IMR-90 (cell line): ENCODE measurements around the gene C10orf67. TPM values are rescaled to one million over a fixed set of nuclear protein-coding genes. Genes with fewer than 3 reads are reported as not detected.
A peak's percentile ranks its signal among the peaks of the same experiment; 100 is the strongest.

Experiments
- ATAC-seq: fragments of 200-7000 bp; cut with Tn5 transposase; 2 replicates; pipeline ENCODE4 v1.9.1; 2020; ENCODE audit warnings: low read depth, mild to moderate bottlenecking, moderate library complexity
- BruUV-seq: library from RNA; stranded (reverse); fragments of 400-500 nt; replicated peaks from 2 replicates; lab custom pipeline; 2021; lab: Mats Ljungman, UMichigan
- CTCF ChIA-PET: fragments of 300-600 bp; formaldehyde crosslinking; extraction: SDS; loops from one replicate; lab custom pipeline; 2021; ENCODE audit warnings: antibody characterized with exemption; lab: Yijun Ruan, JAX
- POLR2A ChIA-PET: fragments of 300-600 bp; sonication (Branson Sonifier 250); formaldehyde crosslinking; loops from one replicate; lab custom pipeline; 2022; ENCODE audit warnings: antibody characterized with exemption; ENCODE audit not compliant: unreplicated experiment; lab: Charles Lee
- DNase-seq: peaks from one replicate; pipeline ENCODE4 v3.0.0; 2013
- H2AFZ ChIP-seq: replicated peaks from 2 replicates; pipeline ENCODE3; 2013; ENCODE audit warnings: low read length, mild to moderate bottlenecking; ENCODE audit not compliant: poor library complexity
- H2AK5ac ChIP-seq: 2 replicates; pipeline ENCODE4 v1.6.1; 2013; ENCODE audit warnings: low read depth, low read length, inconsistent platforms
- H2AK9ac ChIP-seq: replicated peaks from 2 replicates; pipeline ENCODE3; 2013; ENCODE audit warnings: mild to moderate bottlenecking, low read depth, low read length, moderate library complexity; ENCODE audit not compliant: poor library complexity
- H2BK120ac ChIP-seq: 2 replicates; pipeline ENCODE4 v1.6.1; 2013; ENCODE audit warnings: low read depth, low read length, inconsistent platforms
- H2BK15ac ChIP-seq: 3 replicates; pipeline ENCODE4 v1.6.1; 2013; ENCODE audit warnings: low read depth, low read length, inconsistent platforms
- H2BK20ac ChIP-seq: 2 replicates; pipeline ENCODE4 v1.6.1; 2013; ENCODE audit warnings: low read depth, mild to moderate bottlenecking, inconsistent platforms, low read length, moderate library complexity
- H2BK5ac ChIP-seq: 2 replicates; pipeline ENCODE4 v1.6.1; 2013; ENCODE audit warnings: mild to moderate bottlenecking, low read depth, low read length, inconsistent platforms; ENCODE audit not compliant: poor library complexity, severe bottlenecking
- H3K14ac ChIP-seq: replicated peaks from 2 replicates; pipeline ENCODE4 v1.6.1; 2013; ENCODE audit warnings: low read depth, low read length, inconsistent platforms
- H3K18ac ChIP-seq: 2 replicates; pipeline ENCODE4 v1.6.1; 2013; ENCODE audit warnings: low read depth, low read length, control low read depth
- H3K23ac ChIP-seq: 2 replicates; pipeline ENCODE4 v1.6.1; 2013; ENCODE audit warnings: low read depth, low read length, inconsistent platforms
- H3K27ac ChIP-seq: 2 replicates; pipeline ENCODE4 v1.5.1; 2013; ENCODE audit warnings: mild to moderate bottlenecking, control low read depth, low read length; ENCODE audit not compliant: insufficient read depth
- H3K27me3 ChIP-seq: 2 replicates; pipeline ENCODE4 v1.6.1; 2013; ENCODE audit warnings: low read length; ENCODE audit not compliant: control insufficient read depth, insufficient read depth
- H3K36me3 ChIP-seq: 2 replicates; pipeline ENCODE4 v1.6.1; 2013; ENCODE audit warnings: low read length, mixed read lengths; ENCODE audit not compliant: control insufficient read depth, insufficient read depth
- H3K4ac ChIP-seq: 2 replicates; pipeline ENCODE4 v1.6.1; 2013; ENCODE audit warnings: low read depth, low read length, inconsistent platforms
- H3K4me1 ChIP-seq: 2 replicates; pipeline ENCODE4 v1.6.1; 2013; ENCODE audit warnings: low read length, mixed read lengths; ENCODE audit not compliant: control insufficient read depth, insufficient read depth
- H3K4me2 ChIP-seq: 2 replicates; pipeline ENCODE4 v1.6.1; 2013; ENCODE audit warnings: low read depth, mild to moderate bottlenecking, control low read depth, low read length, moderate library complexity
- H3K4me3 ChIP-seq: 2 replicates; pipeline ENCODE4 v1.5.1; 2013; ENCODE audit warnings: low read depth, mild to moderate bottlenecking, control low read depth, low read length, moderate library complexity; ENCODE audit not compliant: insufficient read depth
- H3K56ac ChIP-seq: 2 replicates; pipeline ENCODE4 v1.6.1; 2013; ENCODE audit warnings: low read length, inconsistent platforms; ENCODE audit not compliant: insufficient read depth; ENCODE audit errors: extremely low read depth
- H3K79me1 ChIP-seq, 2 experiments: 2 replicates each; pipeline ENCODE4 v1.6.1; 2013; ENCODE audit warnings: low read length in 2 of 2, inconsistent platforms in 1 of 2, low read depth in 1 of 2
- H3K9ac ChIP-seq: 2 replicates; pipeline ENCODE4 v1.6.1; 2013; ENCODE audit warnings: low read depth, low read length, control low read depth
- H3K9me1 ChIP-seq: 2 replicates; pipeline ENCODE4 v1.6.1; 2013; ENCODE audit warnings: low read length, inconsistent platforms; ENCODE audit not compliant: insufficient read depth
- H3K9me3 ChIP-seq: 2 replicates; pipeline ENCODE4 v1.6.1; 2013; ENCODE audit warnings: low read length; ENCODE audit not compliant: control insufficient read depth, insufficient read depth
- H4K20me1 ChIP-seq: 2 replicates; pipeline ENCODE4 v1.6.1; 2013; ENCODE audit warnings: low read length, inconsistent platforms; ENCODE audit not compliant: insufficient read depth
- H4K5ac ChIP-seq: 2 replicates; pipeline ENCODE4 v1.6.1; 2013; ENCODE audit warnings: mild to moderate bottlenecking, low read depth, low read length, control low read depth
- H4K8ac ChIP-seq, 2 experiments: 2 replicates each; pipeline ENCODE4 v1.6.1; 2013; ENCODE audit warnings: low read depth in 2 of 2, low read length in 2 of 2, control low read depth in 1 of 2, inconsistent platforms in 1 of 2
- H4K91ac ChIP-seq: 2 replicates; pipeline ENCODE4 v1.6.1; 2013; ENCODE audit warnings: low read depth, low read length, inconsistent platforms; ENCODE audit not compliant: insufficient read depth
- BHLHE40 ChIP-seq: fragments of 150-350 bp; IDR thresholded peaks from 2 replicates; pipeline ENCODE4 v1.6.1; 2016; ENCODE audit warnings: mild to moderate bottlenecking, low read depth, low read length
- CEBPB ChIP-seq: IDR thresholded peaks from 2 replicates; pipeline ENCODE4 v1.6.1; 2012; ENCODE audit warnings: low read depth, low read length, improper control_type of control experiment
- CHD1 ChIP-seq: IDR thresholded peaks from 2 replicates; pipeline ENCODE4 v1.6.1; 2012; ENCODE audit warnings: low read depth, low read length, improper control_type of control experiment
- CTCF ChIP-seq: conservative IDR thresholded peaks from 2 replicates; pipeline ENCODE4 v1.5.1; 2012; ENCODE audit warnings: mild to moderate bottlenecking, low read depth, low read length, improper control_type of control experiment
- ELK1 ChIP-seq: fragments of 150-350 bp; IDR thresholded peaks from 2 replicates; pipeline ENCODE4 v1.6.1; 2016; ENCODE audit warnings: low read depth, mild to moderate bottlenecking, low read length, moderate library complexity, borderline replicate concordance
- FOS ChIP-seq: fragments of 150-350 bp; IDR thresholded peaks from 2 replicates; pipeline ENCODE4 v1.6.1; 2016; ENCODE audit warnings: low read depth, low read length
- MAFK ChIP-seq: IDR thresholded peaks from 2 replicates; pipeline ENCODE4 v1.6.1; 2012; ENCODE audit warnings: low read depth, low read length, improper control_type of control experiment
- MAZ ChIP-seq: IDR thresholded peaks from 2 replicates; pipeline ENCODE4 v1.6.1; 2012; ENCODE audit warnings: low read depth, mild to moderate bottlenecking, low read length, improper control_type of control experiment, moderate library complexity, borderline replicate concordance
- MXI1 ChIP-seq: IDR thresholded peaks from 2 replicates; pipeline ENCODE4 v1.6.1; 2012; ENCODE audit warnings: low read depth, mild to moderate bottlenecking, low read length, moderate library complexity, borderline replicate concordance
- NFE2L2 ChIP-seq: fragments of 150-350 bp; IDR thresholded peaks from 2 replicates; pipeline ENCODE4 v1.6.1; 2016; ENCODE audit warnings: low read depth, mild to moderate bottlenecking, low read length
- POLR2A ChIP-seq: IDR thresholded peaks from 2 replicates; pipeline ENCODE4 v1.6.1; 2012; ENCODE audit warnings: mild to moderate bottlenecking, low read depth, low read length
- RAD21 ChIP-seq: IDR thresholded peaks from 2 replicates; pipeline ENCODE4 v1.6.1; 2012; ENCODE audit warnings: low read length, improper control_type of control experiment
- RCOR1 ChIP-seq: IDR thresholded peaks from 2 replicates; pipeline ENCODE4 v1.6.1; 2012; ENCODE audit warnings: mild to moderate bottlenecking, low read length, improper control_type of control experiment; ENCODE audit not compliant: insufficient replicate concordance
- RFX5 ChIP-seq: IDR thresholded peaks from 2 replicates; pipeline ENCODE4 v1.8.0; 2012; ENCODE audit warnings: low read depth, mild to moderate bottlenecking, low read length, moderate library complexity
- SMC3 ChIP-seq: fragments of 150-350 bp; IDR thresholded peaks from 2 replicates; pipeline ENCODE4 v1.6.1; 2016; ENCODE audit warnings: low read depth, mild to moderate bottlenecking, antibody characterized with exemption, low read length, moderate library complexity
- USF2 ChIP-seq: fragments of 150-350 bp; IDR thresholded peaks from 2 replicates; pipeline ENCODE4 v1.6.1; 2017; ENCODE audit warnings: mild to moderate bottlenecking, antibody characterized with exemption, low read length, low read depth
- WGBS, 2 experiments: methylation state at CpG; one replicate each; pipeline versions ENCODE4 v1.1.5 to v1.1.7; 2013; ENCODE audit warnings: missing lambda C conversion rate in 2 of 2; ENCODE audit not compliant: insufficient read length in 1 of 2; ENCODE audit errors: extremely low coverage in 2 of 2; 5-methylcytosine and 5-hydroxymethylcytosine counted together
- dilution Hi-C: fragments of 300-500 bp; cut with HindIII; formaldehyde crosslinking; loops from one replicate; pipeline ENCODE4 v1.14.3; 2018; ENCODE audit warnings: low sequenced_read_pairs; ENCODE audit not compliant: unreplicated experiment
- in situ Hi-C: fragments of 300-500 bp; cut with MboI; formaldehyde crosslinking; loops from 3 replicates; pipeline ENCODE4 v1.14.3; 2019; ENCODE audit warnings: low sequenced_read_pairs, inconsistent platforms, mixed read lengths
- intact Hi-C: fragments of 100-400 bp; cut with micrococcal nuclease; formaldehyde crosslinking; loops from 2 replicates; pipeline ENCODE4 v1.10.0; 2022
- polyA plus RNA-seq, 3 experiments: library from polyadenylated mRNA; depleted of rRNA; stranded (reverse); fragments of >200 nt; gene quantifications; 2 replicates each; pipeline ENCODE4 v1.2.3, GENCODE V29; 2012; ENCODE audit warnings: low replicate concordance in 1 of 3
- total RNA-seq: library from RNA; depleted of rRNA; stranded (reverse); fragments of >200 nt; gene quantifications from 2 replicates; pipeline ENCODE4 v1.2.3, GENCODE V29; 2012

C10orf67 gene
- total and polyA plus RNA-seq, 2 of the 4 experiments (the other 2 are of a cell fraction): 0.15 to 0.18 TPM

- CTCF ChIA-PET: no interaction called here
Measured at GRCh38 chr10:23330948-23331347, 13.6 kb downstream of the C10orf67 start.

More at GRCh38 chr10:23330948-23331347, 13.6 kb downstream of the C10orf67 start:
- H3K14ac ChIP-seq: no peak overlapping the region
- H3K36me3 ChIP-seq: no peaks in the 10 kb centered on the region
- H2BK5ac ChIP-seq: no peak overlapping the region
- no peaks in the 10 kb centered on the region for H3K27me3 ChIP-seq
- in situ Hi-C loops (no loop called here), intact Hi-C loops (no loop called here), dilution Hi-C loops (no loop called here)
- 93% methylated on average over 3 of the region's 7 CpGs; no CpG with 5 or more reads in 1 of the 2 experiments for WGBS, 2 experiments
- H3K9me3 ChIP-seq: no peaks in the 10 kb centered on the region
- H3K79me1 ChIP-seq: no peaks in the 10 kb centered on the region
- no peak overlapping the region for H4K8ac ChIP-seq
- no peak overlapping the region for H3K4ac ChIP-seq
- no peak overlapping the region for H3K18ac ChIP-seq
- H3K27ac ChIP-seq: no peak overlapping the region
- TF ChIP-seq CEBPB (no peak), CHD1 (no peak), RFX5 (no peak), RCOR1 (no peak), FOS (no peak), NFE2L2 (no peak), POLR2A (no peak), USF2 (no peak), SMC3 (no peak), CTCF (no peak), ELK1 (no peak), MAFK (no peak), MAZ (no peak), RAD21 (no peak), MXI1 (no peak), BHLHE40 (no peak)
- BruUV-seq: no TSS peak
- ATAC-seq (no peak), DNase-seq (no peak)
- no peak overlapping the region for H3K4me2 ChIP-seq
- peaks cover 3% of the 10 kb centered on the region; the same call in 1 of the 2 replicates for H3K9me1 ChIP-seq
- no peak overlapping the region for H3K23ac ChIP-seq
- H2BK15ac ChIP-seq: no peak overlapping the region; the same call in 2 of the 3 replicates
- no peak overlapping the region for H3K9ac ChIP-seq
- H3K56ac ChIP-seq: no peak overlapping the region
- H2AK9ac ChIP-seq: no peak overlapping the region
- H4K91ac ChIP-seq: 0 out of 2 replicates have a peak overlapping the region, but pooled peaks have one; percentile 61
- H4K20me1 ChIP-seq: no peaks in the 10 kb centered on the region
- H3K4me1 ChIP-seq: peaks cover 7% of the 10 kb centered on the region
- no peak overlapping the region for H2AK5ac ChIP-seq
- H2BK120ac ChIP-seq: 0 out of 2 replicates have a peak overlapping the region, but pooled peaks have one; percentile 38
- H4K5ac ChIP-seq: no peak overlapping the region
- no peak overlapping the region for H3K4me3 ChIP-seq
- H2AFZ ChIP-seq: no peak overlapping the region
- POLR2A ChIA-PET: no interaction called here
- H2BK20ac ChIP-seq: no peak overlapping the region
